AG08395 (cell line): ENCODE data around the gene CRELD1.
"Not testable (repeated sequence)": the region's sequence is repeated elsewhere in the genome, so short reads cannot be mapped to it uniquely, and the experiment has no call there.

ENCODE experiments used
- DNase-seq: peaks from one replicate; pipeline ENCODE4 v3.0.0; 2012; ENCODE audit warnings: mixed read lengths, low spot score

Gene CRELD1, protein sequence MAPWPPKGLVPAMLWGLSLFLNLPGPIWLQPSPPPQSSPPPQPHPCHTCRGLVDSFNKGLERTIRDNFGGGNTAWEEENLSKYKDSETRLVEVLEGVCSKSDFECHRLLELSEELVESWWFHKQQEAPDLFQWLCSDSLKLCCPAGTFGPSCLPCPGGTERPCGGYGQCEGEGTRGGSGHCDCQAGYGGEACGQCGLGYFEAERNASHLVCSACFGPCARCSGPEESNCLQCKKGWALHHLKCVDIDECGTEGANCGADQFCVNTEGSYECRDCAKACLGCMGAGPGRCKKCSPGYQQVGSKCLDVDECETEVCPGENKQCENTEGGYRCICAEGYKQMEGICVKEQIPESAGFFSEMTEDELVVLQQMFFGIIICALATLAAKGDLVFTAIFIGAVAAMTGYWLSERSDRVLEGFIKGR

DNA sequence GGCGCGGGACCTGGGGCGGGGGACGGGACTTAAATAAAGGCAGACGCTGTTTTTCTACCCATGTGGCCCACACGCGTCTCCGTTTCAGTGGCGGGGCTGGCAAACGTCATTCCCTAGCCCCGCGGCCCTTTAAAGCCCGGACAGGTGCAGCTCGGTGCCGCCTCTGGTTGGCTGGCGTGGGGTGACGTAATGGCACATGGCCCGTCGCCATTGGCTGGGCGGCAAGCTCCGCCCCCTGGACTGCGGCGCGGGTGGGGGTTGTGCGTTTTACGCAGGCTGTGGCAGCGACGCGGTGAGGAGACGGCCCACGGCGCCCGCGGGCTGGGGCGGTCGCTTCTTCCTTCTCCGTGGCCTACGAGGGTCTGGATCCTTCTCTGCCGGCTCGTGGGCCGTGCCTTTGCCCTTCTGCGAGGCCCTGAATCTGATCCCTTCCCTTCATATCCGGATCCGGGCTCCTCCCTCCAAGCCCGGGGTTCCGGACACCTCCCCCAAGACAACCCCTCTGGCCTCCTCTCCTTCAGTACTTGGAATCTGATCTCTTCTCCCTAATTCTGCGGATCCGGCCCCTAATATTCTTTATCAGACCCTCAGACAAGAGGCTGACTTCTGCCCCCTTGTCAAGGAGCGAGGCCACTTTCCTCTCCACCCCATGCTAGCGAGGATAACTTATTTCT is at the start of gene CRELD1:
TSS of gene CRELD1 (plus strand) at position 274 of the 674 bp plus-strand sequence. CDS start 605 bp downstream, outside the sequence.
- peak; percentile 91 for DNase-seq

DNA sequence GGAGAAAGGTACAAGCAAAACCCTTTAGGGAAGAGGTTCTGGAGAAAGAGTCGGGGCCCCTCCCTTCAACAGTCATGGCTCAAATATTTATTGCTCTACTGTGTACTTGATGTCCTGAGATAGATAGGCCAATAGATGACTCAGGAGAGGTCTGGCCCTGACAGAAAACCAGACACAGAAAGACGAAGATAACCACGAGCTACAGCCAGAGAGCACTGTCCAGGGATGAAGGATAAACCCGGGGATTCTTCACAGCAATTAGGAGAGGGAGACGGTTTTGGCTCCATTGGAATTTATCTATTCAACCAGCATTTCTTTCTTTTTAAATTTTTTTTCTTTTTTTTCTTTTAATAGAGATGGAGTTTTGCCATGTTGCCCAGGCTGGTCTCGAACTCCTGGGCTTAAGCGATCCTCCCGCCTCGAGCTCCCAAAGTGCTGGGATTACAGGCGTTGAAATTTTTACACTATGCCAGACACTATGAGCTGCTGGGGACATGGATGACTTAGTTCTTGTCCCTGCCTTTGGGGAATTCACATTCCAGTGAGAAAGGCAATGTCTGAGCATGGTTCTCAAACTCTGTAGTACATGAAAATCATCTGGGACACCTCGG is 49.0 kb upstream of the CRELD1 start:
- peak; percentile 85 for DNase-seq

DNA sequence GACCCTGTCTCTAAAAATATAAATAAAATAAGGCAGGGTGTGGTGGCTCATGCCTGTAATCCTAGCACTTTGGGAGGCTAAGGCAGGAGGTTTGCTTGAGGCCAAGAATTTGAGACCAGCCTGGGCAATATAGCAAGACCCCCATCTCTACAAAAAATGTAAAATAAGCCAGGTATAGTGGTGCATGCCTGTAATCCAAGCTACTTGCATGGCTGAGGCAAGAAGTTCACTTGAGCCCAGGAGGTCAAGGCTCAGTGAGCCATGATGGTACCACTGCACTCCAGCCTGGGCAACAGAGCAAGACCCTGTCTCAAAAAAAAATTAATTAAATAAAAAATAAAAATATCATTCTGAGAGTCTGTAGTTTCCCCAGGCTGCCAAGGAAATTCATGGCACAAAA is 47.3 kb upstream of the CRELD1 start:
- DNase-seq = no peak

DNA sequence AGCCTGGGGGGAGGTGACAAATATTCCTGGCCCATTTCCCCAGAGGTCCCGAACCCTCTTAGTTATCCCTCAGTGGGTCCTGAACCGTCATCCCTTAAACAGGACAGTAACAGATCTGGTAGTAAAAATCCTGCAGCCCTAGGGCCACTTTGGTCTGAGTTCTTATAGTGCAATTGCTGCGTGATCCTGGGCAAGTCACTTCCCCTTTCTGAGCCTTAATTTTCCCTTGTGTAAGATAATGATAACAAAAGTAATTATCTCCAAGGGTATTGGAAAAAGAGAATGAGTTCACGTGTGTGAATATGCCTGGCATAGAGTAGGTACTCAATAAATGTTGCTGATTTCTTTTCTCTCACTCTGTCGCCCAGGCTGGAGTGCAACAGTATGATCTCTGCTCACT is 46.2 kb upstream of the CRELD1 start:
- no peak for DNase-seq

DNA sequence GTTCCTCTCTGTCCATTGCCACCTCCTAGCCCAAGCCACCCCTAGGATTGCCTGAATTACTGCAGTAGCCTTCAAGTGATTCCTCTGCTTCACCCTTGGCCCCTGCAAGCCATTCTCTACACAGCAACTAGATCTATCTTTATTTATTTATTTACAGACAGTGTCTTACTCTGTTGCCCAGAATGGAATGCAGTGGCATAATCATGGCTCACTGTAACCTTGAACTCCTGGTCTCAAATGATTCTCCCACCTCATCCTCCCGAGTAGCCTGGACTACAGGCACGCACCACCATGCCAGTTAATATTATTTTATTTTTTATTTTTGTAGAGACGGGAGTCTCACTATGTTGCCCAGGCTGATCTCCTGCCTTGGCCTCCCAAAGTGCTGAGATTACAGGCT is 45.1 kb upstream of the CRELD1 start:
- no peak for DNase-seq

DNA sequence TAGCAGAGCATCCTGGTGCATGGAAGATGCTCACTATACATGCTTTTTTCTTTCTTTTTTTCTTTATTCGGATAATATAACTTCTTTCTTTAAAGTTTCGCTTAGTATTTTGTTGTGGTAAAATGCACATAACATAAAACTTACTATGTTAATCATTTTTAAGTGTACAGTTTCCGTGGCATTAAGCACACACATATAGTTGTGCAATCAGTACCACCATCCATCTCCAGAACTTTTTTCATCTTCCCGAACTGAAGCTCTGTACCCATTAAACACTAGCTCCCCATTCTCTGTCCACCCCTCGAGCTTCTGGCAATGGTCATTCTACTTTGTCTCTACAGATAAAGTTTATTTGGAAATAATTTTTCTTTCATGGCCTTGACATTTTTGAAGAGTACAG is 44.2 kb upstream of the CRELD1 start:
- no peak for DNase-seq

DNA sequence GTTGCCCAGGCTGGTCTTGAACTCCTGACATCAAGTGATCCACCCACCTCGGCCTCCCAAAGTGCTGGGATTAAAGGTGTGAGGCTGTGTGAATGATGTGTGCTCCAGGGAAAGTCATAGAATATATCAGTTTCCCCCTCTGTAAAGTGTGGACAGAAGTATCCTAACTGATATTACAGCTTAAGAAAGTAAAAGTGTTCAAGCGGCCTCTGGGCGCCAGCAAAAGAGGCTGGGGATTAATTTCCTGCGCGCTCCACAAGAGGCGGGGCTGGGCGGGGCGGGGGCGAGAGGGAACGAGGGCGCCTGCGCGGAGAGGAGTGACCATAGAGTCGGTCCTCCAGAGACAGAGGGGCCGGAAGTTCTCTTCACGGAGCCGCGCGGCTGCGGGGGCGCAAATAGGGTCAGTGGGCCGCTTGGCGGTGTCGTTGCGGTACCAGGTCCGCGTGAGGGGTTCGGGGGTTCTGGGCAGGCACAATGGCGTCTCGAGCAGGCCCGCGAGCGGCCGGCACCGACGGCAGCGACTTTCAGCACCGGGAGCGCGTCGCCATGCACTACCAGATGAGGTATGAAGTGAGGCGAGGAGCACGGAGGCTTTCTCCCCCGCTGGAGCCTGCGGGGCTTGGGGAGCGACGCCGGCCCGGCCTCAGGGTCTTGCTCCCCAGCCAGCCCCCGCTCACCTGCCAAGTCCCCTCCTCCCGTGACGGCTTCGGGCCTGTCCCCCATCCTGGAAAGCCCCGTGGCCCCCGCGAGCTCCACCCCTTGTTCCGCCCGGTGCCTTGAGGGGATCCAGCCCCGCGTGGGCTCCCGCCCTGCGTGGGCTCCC is 43.2 kb upstream of the CRELD1 start, which contains the start of gene JAGN1:
TSS of gene JAGN1 (plus strand) at position 362 of the 823 bp plus-strand sequence. CDS start at position 475, 113 bp downstream.
- peak; percentile 96 for DNase-seq

DNA sequence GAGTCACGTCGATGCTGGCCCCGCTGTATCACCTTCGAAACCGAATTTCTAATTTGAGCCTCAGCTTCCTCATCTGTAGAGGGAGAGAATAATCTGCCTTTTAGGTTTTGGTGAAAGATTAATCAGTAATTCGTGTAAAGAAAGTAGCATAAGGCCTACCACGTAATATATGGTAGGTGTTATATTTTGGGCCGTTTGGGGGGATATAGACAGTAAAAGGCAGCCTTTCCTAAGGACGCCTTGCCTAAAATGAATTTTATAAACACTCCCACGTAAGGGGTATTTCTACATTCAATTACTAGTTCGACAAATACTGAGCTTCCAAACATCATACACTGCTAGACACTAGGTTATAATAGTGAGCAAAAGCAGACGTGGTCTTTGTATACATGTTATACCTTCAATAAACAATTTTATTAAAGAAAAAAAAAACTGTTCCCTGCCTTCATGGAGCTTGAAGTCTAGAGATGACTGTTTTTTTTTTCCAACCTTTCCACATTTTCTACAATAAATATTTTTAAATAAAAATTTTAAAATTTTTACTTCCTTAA is 42.5 kb upstream of the CRELD1 start:
- no peak for DNase-seq

DNA sequence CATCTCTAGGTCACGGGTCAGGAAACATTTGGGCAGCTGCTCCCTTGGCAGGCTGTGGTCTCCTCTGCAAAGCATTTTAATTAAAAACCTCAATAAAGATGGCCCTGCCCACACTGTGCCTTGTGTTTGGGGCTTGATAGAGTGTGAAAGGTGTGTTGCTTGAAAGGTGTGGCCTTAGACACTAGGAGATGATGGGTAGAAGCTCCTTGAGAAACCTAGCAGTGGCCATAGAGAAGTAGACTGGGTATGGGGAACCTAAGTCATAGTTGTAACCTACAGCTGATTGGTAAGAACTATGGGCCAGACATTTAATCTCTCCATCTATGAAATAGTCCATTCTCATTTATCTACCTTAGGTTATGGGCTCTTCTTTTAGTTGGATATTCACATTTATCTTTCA is 39.9 kb upstream of the CRELD1 start:
- DNase-seq = no peak

DNA sequence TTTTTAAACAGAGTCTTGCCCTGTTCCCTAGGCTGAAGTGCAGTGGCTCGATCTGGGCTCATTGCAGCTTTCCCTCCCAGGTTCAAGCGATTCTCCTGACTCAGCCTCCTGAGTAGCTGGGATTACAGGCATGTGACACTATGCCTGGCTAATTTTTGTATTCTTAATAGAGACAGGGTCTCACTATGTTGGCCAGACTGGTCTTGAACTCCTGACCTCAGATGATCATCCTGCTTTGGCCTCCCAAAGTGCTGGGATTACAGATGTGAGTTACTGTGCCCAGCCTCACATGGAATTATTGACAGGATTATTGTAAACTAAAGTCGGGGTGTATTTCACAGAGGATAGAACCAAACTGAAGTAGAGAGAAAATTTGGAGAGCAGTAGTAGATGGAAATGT is 37.9 kb upstream of the CRELD1 start:
- DNase-seq = not testable (repeated sequence)

DNA sequence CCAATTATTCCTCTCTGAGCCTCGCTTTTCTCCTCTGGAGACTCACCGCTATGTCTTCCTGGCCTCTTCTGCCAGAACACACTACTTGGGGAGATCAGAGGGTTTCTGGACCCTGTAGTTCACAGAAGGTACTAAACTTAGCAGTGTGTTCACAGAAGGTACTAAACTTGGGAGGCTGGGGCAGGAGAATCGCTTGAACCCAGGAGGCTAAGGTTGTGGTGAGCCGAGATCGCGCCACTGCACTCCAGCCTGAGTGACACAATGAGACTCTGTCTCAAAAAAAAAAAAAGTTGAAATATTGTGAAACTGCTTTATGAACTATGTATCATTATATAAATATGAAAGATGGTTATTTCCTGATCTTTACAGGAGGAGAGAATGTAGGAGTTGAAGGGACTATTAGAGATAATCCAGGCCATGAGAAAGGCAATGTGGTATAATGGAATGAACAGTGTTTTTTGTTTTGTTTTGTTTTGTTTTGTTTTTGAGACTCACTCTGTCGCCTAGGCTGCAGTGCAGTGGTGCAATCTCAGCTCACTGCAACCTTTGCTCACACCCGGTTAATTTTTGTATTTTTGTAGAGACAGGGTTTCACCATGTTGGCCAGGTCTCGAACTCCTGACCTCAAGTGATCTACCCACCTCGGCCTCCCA is 36.8 kb upstream of the CRELD1 start:
- DNase-seq = not testable (repeated sequence)

DNA sequence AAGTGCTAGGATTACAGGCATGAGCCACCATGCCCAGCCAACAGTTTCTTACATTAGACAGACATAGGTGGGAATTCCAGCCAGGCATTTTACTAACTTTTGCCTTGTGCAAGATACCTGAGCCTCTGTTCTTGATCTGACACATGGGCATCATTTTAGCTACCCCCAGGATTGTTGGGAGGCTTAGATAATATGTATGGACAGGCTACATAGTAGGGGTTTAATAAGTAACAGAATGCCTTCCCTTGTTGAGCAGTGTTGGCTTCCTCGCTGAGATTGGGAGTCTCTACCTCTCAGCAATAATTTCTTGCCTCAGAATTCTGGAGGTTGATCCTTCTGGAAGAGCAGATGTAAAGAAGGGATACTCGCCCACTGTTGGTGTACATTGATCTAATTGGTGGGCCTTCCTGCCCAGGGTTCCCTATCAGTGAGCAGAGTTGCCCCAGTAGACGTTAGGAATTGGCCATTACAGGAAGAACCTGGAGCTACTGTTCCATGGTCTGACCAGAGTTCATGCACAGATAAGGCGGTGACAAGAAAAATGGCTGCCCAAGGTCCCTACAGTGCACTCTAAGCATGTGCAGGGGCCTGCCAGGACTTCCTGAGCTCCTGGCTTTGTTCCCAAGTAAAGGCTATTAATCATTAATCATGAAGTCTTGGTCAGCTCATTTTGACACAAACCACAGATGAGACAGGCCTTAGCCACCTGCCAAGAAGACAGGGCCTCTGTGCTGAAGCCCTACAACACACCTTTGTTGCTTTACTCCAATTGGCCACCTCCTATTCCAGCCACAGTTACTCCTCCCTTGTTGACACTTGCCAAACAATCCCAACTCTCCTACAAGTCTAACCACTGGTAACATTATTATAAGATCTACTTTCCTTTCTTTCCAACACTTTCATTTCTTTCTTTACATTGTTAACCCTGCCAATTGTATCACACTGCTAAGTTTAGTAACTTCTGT is 35.9 kb upstream of the CRELD1 start:
- no peak for DNase-seq

DNA sequence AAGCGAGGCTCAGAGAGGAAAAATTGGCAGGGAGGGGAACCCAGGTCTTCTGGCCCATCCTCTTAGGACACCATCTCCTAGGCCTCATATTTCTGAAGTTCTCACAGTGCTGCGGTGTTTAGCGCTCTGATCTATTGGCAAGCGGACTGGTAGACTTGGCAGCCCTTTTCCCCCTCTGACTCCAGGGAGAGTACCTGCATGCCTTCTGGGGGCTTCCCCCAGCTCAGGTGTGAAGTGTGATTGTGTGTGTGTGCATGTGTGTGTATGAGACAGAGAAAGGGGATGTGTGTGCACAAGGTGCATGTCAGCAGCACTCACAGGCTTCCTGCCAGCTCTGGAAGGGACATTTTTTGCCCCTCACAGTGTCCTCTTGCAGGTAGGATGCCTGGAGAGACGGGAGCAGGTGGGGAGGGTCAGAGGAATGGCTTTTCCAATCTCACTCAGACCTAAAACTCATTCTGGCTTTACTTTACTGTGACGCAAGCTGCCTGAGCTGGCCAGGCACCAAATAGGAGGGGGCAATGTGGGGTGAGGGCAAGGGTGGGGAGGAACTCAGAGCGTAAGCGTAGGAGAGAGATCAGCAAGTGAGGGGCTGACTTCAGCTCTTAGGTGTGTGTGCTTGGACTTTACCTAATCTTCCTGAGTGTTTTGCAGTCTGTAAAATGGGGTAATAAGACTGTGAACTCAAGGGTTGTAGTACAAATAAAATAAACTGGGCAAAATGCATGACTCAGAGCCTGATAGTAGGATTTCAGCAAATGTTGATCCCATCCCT is 35.0 kb upstream of the CRELD1 start:
- DNase-seq = no peak

DNA sequence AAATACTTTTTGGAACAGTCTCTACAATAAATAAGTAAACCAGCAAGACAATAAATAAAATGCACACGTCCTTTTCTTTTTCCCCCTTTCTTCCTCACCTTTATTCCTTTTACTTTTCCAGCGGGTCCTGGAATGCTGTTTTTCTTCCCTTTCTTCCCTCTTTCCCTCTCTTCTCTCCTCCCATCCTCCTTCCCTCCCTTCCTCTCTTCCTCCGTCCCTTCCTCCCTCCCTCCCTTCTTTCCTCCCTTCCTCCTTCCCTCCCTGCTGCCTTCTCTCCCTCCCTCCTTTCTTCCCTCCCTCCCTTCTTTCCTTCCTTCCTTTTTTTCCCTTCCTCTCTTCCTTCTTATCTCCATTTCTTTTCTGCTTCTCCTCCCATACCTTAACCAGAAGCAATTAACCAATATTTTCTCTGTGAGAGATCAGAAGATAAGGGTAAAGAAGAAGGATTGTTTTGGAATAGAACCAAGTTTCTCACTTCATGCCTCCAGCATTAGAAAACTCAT is 34.3 kb upstream of the CRELD1 start:
- no peak for DNase-seq

DNA sequence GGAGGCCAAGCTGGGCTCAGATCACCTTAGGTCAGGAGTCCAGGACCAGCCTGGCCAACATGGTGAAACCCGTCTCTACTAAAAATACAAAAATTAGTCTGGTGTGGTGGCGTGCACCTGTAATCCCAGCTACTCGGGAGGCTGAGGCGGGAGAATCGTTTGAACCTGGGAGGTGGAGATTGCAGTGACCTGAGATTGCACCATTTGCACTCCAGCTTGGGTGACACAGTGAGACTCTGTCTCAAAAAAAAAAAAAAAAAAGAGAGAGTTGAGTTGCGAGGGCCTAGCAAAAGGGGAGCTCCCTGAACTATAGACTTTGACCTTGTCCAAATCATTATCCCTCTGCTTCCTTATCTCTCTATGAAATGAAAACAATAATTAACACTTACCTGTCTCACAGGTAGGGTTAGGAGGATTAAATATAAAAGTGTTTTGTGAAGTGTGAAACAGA is 32.6 kb upstream of the CRELD1 start:
- DNase-seq = not testable (repeated sequence)

DNA sequence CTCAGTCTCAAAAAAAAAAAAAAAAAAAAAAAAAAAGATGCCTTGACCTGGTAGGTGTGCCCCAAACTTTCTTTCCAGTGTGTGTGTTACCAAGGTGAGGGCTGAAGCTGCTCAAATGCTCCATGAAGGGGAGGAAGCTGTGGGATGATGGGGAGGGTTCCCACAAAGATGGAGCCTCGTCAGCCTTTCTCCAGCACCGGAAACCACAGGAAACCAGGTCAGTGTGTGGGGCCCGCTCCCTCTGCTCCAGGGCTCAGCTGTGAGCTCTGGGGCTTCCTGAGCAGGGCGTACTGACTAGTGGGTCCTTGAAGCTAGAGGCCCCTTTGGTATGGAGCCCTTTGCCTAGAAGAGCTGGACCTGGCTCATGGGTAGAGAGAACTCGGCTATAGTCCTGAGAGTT is 31.7 kb upstream of the CRELD1 start:
- DNase-seq = no peak

DNA sequence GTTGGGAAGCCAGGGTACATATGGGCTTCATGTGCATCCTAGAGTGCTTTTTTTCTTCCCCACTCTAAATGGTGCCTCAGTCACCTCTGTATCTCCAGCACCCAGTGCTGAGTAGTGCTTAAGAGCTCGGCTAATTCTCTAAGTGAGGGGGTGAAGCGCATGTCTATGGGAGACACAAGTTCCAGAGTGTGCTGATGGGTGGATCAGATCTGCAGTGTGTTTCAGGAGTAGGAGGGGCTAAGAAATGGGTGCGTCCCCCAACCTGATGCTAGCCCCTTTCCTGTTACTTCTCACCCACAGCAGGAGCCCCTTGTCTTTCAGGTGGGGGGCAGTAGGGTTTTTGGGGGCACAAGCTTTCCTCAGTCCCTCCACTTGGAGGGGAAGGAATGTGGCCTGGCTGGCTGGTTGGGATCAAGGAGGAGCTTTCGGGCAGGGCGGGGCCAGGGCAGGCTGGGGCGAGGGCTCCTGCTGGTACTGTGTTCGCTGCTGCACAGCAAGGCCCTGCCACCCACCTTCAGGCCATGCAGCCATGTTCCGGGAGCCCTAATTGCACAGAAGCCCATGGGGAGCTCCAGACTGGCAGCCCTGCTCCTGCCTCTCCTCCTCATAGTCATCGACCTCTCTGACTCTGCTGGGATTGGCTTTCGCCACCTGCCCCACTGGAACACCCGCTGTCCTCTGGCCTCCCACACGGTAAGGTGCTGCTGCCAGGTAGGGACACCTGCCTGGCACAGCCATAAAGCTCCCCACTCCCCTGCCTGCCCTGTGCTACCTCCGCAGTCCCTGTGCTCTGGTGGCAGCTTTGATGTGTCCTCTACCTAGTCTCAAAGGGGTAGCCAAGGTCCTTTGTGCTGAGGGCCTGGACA is 31.0 kb upstream of the CRELD1 start, which contains the start of gene IL17RE:
TSS of gene IL17RE (plus strand) at position 477 of the 866 bp plus-strand sequence. CDS start at position 562, 85 bp downstream.
- peak; percentile 27 for DNase-seq

DNA sequence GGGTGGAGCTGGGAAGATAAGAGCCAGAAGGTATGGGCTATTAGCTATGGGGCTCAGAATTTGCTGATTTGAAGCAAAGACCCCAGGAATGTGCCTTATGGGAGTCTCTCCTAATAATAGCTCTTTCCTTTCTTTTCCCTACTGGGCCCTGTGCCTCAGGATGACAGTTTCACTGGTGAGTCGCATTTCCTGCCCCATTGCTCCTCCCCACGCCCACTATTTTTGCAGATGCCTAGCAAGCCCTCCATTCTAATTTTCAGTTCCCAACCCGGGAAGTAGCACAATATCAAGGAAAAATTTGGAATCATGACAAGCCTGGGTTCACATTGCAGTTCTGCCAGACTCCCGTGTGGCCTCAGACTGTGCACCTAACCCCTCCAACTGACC is 30.4 kb upstream of the CRELD1 start:
- peak; percentile 69 for DNase-seq
